AML-193 (cell line): Measurements from ENCODE around the gene RIPOR3.
"Not testable (repeated sequence)": the region's sequence is repeated elsewhere in the genome, so short reads cannot be mapped to it uniquely, and the experiment has no call there.

Source experiments
- DNase-seq, 2 experiments: peaks; one replicate each; lab custom pipeline; 2025; lab: John Stamatoyannopoulos, UW

Gene RIPOR3

DNA sequence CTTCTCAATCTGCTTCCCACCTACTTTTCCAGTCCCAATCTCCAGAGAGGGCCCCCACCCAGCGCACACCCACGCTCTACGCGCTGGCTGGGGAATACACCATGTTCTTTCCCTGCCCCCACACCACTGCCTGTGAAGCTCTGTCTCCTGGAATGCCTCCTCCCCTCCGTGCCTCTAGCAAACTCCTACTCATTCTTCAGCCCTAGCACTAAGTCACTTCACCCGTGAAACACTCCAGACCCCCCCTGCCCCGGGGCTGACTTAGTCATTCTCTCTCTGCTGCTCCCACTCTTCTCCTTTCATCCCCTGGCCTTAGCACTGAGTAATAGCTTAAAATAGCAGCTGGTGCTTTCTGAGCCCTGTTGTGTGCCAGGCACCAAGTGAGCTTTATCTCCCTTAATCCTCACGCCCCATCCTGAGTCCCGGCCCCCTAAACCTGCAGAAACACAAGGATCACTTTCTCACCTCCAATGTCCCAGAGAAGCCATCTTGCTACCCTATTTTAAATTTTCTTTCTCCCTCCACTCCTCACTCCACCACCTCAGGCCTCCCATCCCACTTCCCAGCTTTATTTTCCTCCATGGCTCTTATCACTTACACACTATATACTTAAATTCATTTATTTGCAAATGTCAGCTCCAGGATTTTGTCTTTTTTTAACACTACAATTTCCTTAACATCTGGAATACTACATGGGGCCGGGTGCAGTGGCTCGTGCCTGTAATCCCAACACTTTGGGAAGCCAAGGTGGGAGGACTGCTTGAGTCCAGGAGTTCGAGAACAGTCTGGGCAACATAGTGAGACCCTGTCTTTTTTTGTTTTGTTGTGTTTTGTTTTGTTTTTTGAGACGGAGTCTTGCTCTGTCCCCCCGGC is 33.7 kb upstream of the RIPOR3 start:
- DNase-seq: no peak

DNA sequence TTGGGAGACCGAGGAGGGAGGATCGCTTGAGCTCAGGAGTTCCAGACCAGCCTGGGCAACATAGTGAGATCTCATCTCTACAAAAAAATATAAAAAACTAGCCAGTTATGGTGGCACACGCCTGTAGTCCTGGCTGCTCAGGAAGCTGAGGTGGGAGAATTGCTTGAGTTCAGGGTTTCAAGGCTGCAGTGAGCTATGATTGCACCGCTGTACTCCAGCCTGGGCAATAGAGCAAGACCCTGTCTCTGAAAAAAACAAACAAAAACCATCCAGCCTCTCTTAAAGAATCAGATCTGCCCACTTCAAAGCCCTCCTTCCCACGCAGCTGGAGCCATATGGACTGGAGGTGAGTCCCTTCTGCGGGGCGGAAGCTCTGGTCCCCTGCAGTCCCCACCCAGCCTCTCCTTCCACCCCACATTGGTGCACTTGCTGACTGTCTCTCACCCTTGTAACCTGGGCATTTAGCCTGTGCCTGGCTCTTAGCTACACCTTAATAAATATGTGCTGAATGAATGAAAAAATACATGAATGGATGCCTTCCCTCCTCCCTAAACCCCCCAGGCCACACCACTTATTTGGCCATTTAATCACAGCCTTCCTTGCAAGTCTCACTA is 32.9 kb upstream of the RIPOR3 start:
- DNase-seq: no peak

DNA sequence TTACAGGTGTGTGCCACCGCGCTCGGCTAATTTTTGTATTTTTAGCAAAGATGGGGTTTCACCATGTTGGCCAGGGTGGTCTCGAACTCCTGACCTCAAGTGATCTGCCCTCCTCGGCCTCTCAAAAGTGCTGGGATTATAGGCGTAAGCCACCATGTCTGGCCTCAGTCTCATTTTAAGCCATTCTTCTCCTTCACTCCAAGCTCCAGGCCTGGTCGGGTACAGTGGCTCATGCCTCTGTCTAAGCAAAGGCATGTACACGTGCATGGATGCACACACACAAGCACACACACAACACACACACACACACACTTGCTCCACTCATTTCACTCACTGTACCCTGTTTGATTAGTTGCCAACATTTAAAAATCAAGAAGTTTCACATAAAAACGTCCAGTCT is 32.3 kb upstream of the RIPOR3 start:
- no peak for DNase-seq

DNA sequence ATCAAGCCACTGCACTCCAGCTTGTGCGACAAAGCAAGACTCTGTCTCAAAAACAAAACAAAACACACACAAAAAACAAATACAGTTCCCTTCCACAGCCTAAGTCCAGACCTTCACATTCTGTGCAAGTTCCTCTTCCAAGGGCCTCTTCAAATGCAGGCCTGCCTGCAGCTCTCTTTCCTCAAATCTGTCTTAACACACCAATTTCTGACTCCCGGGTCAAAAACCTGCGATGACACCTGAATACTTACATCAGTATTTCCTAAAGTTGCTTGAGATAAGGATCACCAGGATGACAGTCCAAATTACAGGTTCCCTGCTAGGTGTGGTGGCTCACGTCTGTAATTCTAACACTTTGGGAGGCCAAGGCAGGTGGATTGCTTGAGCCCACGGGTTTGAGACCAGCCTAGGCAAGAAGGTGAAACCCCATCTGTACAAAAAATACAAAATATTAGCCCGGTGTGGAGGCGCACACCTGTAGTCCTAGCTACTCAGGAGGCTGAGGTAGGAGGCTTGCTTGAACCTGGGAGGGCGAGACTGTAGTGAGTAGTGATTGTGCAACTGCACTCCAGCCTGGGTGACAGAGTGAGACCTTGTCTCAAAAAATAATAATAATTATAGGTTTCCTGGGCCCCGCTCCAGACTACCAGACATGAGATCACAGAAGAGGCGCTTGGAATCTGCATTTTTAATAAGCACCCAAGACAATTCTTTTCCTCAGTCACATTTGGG is 31.2 kb upstream of the RIPOR3 start:
- DNase-seq: no peak

DNA sequence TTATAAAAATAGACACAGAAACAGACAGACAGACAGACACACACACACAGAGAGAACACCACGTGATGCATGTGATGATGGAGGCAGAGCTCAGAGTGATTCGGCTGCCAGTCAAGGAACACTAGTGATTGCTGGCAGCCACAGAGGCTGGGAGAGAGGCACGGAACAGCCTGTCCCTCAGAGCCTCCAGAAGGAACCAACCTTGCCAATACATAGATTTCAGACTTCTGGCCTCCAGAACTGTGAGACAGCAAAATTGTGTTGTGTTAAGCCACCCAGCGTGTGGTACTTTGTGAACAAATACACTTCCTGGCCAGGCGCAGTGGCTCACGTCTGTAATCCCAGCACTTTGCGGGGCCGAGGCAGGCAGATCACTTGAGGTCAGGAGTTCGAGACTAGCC is 30.5 kb upstream of the RIPOR3 start:
- no peak for DNase-seq

DNA sequence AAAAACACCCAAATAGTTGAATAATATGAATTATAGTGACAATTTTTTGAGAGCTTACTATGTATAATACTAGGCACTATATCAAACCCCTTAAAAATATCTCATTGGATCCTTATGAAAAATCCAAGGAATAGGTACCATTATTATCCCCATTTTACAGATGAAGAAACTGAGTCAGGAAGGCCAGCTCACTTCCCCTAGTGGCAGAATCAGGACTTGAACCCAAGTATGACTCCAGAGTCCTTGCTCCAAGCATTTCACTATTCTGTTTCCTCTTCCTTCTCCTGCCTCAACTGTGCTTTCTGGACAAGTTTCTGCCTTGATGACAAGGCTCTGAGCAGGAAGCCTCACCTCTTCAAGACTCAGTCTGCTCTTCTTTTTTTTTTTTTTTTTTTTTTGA is 29.2 kb upstream of the RIPOR3 start:
- DNase-seq: no peak

DNA sequence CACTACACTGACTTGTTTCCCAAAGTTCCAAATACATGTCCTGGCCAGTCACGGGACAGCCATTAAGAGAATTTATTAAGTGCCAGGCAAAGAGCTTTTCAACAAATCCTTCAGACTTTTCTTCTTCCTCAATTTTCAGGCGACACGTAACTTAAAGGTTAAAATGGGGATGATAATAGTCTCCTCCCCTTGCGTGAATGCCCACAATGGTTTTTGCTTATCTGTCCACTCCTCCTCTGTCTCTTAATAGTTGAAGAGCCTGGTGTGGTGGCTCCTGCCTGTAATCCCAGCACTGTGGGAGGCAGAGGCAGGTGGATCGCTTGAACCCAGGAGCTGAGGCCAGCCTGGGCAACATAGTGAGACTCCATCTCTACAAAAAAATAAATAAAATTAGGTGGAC is 28.7 kb upstream of the RIPOR3 start:
- no peak for DNase-seq

DNA sequence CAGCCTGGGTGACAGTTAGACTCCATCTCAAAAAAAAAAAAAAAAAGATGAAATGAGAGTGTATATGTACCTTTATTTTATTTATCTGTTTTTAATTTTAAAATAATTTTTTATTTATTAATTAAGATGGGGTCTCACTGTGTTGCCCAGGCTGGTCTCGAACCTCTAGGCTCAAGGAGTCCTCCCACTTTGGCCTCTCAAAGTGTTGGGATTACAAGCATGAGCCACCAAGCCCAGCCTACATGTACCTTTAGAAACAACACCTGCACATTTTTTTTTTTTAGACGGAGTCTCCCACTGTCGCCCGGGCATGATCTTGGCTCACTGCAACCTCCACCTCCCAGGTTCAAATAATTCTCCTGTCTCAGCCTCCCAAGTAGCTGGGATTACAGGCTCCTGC is 28.0 kb upstream of the RIPOR3 start:
- no peak for DNase-seq

DNA sequence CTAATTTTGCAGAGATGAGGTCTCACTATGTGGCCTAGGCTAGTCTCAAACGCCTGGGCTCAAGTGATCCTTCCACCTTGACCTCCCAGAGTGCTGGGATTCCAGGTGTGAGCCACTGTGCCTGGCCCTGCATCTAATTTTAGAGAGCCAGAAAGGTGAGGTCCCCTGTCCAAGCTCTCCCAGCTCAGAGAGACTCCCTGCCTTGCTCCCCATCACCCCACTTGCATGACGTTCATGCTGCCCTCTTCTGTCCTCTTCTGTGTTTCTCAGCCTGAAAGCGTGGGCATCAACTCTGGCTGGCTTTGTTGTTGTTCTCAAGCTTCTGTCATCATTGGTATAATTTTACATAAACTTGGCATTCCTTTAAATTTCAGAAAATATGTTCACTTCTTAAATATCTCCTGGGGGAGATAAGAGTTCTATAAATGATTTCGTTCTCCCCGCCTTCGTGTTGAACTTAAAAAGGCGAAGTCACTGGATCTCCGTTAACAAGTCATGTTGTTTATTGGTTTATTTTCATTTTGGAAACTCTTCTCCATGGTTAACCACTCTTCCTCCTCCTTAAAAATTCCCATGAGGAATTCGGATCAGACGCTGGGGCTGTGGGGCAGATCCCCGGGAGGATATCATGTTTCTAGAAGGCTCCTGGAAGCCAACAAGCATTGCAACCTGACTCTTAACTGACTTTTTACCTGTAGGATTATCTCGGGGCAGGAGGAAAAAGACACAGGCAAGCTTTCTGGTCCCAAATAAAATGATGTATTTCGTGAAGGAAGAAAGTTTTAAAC is 26.8 kb upstream of the RIPOR3 start:
- DNase-seq: no peak

DNA sequence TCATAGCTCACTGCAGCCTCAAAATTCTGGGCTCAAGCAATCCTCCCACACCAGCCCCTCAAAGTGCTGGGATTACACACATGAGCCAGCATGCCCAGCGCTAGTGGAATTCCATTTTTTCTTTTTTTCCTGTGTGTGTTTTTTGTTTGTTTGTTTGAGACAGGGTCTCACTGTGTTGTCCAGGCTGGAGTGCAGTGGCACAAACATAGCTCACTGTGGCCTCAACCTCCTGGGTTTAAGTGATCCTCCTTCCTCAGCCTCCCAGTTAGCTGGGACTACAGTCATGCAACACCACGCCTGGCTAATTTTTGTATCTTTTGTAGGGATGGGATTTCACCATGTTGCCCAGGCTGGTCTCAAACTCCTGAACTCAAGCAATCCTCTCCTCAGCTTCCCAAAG is 26.0 kb upstream of the RIPOR3 start:
- no peak for DNase-seq

DNA sequence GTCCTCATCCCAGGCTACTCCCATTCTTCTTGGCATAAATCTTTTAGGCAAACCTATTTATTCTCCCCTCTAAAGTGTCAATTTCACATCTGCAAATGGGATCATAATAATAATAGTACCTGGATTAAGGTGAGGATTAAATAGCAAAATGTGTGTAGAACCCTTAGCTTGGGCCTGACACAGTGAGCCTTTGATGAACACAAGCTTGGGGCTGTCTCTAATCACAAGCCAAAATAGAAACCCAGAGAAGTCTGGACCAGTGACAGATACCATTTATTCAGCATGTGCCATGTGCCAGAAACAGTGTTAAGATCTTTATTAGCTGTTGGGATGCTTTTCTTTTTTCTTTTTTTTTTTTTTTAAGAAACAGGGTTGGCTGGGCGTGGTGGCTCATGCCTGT is 25.2 kb upstream of the RIPOR3 start:
- DNase-seq: no peak

DNA sequence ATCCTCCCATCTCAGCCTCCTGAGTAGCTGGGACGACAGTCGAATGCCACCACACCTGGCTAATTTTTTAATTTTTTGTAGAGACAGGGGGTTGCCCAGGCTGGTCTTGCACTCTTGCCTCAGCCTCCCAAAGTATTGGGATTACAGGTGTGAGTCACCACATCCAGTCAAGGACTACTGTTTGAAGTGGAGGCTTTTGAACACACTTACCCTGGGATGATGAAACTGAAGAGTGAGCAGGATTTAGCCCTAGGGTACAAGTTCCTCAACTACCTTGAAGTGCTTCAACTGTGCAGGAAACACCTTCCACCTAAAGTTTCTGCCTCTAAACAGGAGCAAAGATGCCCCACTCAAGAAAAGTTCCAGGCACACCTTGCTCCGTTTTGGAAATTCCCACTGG is 24.4 kb upstream of the RIPOR3 start:
- no peak for DNase-seq

DNA sequence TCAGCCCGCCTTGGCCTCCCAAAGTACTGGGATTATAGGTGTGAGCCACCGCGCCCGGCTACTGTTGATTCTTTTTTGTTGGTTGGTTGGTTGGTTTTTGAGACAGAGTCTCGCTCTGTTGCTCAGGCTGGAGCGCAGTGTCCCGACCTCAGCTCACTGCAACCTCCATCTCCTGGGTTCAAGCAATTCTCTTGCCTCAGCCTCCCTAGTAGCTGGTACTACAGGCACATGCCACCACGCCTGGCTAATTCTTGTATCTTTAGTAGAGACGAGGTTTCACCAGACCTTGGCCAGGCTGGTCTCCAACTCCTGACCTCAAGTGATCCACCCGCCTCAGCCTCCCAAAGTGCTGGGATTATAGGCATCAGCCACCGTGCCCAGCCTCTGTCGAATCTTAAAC is 23.1 kb upstream of the RIPOR3 start:
- DNase-seq: not testable (repeated sequence)

DNA sequence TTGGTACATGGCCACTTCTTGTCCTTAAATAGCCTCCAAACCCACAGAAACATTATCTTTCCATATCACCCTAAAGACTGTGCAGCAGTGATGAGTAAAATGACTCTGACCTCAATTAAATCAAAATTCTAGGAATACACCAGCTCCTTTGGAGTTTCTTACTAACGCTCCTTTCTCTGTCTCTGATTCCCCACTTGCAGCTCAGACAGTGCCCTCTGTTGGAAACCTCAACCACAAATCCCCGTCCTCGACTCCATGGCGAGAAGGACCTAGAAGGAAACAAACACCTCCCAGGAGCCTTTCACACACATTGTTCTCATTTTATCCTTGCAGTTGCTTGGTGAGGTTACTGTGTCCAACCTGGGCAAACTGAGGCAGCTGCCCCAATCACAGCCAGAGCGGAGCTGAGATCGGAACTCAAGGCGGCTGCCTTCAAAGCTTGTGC is 22.3 kb upstream of the RIPOR3 start:
- DNase-seq: no peak

DNA sequence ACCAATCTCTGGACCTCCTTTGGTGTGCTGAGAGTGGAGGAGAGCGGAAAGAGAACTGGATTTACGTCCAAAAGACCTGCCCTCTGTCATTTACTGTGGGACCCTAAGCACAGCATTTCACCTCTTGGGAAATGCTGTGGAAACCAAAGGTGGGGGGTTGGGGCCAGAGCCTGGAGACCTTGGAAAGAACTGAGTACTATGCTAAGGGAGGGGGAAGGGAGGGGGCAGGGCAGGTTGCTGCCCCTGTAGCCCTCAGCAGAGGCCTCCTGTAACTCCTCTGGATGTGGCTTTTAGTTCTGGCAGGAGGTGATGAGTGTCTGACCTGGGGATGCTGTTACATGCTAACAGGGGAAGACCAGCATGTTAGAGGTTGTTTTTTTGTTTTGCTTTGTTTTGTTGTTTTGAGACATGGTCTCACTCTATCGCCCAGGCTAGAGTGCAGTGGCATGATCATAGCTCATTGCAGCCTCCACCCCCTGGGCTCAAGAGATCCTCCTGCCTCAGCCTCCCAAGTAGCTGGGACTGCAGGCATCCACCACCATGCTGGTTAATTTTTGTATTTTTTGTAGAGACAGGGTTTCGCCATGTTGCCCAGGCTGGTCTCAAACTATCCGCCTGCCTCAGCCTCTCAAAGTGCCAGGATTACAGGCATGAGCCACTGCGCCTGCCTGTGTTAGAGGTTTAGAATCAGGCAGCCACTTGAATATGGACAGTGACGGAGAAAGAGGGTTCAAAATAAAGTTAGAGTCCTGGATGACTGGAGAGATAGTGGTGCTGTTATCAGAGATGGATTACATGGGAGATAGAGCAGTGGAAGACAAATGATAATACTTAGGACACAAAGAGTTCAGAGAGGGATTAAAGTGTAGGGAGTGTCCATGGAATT is 21.7 kb upstream of the RIPOR3 start:
- DNase-seq: no peak

DNA sequence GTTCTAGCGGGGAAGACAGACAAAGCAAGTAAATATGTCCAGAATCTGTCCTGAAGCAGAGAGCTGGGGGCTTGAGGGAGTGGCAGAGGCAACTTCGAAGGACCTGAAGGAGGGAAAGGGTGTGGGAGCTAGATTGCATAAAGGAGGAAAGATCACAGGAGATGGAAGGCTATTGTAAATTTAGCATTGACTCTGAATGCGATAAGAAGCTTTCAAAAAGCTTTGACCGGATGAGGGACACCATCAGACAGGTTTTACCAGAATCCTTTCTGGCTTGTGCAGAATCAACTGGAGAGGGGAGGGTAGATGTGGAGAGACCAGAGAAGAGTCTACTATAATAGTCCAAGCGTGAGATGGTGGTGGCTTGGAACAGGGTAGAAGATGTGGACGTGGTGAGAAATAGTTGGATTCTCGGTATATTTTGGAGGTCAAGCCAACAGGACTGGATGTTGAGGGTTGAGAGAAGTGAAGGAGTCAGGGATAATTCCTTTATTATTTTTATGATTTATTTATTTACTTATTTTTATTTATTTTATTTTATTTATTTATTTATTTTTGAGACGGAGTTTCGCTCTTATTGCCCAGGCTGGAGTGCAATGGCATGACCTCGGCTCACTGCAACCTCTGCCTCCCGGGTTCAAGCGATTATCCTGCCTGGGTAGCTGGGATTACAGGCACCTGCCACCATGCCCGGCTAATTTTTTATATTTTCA is 19.9 kb upstream of the RIPOR3 start:
- no peak for DNase-seq

DNA sequence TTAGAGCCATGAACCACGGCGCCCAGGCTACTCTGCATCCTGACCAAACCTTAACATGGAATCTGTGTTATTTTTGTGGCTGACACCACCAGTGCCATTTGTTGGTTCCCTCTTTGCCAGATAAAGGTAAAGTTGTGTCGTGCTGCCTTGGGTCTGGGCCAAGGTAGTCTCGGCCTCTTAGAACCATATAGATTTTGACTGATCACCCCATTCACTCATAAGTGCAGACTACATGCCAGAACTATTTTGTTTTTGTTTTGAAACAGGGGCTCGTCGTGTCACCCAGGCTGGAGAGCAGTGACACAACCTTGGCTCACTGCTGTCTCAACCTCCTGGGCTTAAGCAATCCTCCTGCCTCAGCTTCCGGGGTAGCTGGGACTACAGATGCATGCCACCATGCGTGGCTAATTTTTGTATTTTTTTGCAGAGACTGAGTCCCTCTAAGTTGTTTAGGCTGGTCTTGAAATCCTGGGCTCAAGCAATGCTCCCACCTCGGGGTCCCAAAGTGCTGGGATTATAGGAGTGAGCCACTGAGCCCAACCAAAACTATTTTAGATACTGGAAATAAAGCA is 19.2 kb upstream of the RIPOR3 start:
- DNase-seq: no peak

DNA sequence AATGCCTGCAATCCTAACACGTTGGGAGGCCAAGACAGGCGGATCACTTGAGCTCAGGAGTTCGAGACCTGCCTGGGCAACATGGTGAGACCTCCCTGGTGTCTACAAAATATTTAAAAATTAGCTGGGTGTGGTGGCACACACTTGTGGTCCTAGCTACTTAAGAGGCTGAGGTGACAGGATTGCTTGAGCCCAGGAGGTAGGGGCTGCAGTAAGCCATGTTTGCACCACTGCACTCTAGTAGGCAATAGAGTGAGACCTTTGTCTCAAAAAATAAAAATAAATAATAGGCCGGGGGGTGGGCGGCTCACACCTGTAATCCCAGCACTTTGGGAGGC is 18.3 kb upstream of the RIPOR3 start:
- DNase-seq: no peak

DNA sequence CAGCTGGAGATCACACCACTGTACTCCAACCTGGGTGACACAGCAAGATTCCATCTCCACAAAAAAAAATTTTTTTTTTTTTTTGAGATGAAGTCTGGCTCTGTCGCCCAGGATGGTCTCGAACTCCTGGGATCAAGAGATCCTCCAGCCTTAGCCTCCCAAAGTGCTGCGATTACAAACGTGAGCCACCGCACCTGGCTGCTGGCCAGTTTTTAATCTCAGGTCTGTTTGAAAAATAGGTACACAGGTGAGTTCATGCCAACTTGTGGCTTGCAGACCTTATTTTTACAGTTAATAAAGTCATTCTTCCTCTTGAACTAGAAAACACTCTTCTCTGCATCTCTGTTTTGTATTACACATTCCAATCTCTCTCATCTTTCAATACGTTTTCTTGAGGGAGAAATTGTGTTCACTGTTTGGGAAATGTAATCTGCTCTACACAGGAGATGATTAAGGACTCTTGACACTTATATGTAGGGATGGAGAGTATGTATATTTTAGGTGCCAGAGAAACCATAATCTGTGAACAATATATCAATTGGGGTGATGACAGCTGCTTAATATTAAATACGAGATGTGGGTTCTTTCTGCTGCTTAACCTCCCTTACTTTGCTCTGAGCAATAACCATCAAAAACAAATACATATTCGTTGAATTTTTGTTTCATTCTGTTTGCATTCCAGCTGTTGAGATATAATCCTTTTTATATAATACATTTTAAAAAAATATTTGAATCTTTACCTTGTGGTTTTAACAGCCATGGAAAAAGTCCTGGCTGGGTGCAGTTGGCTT is 17.7 kb upstream of the RIPOR3 start:
- no peak for DNase-seq

DNA sequence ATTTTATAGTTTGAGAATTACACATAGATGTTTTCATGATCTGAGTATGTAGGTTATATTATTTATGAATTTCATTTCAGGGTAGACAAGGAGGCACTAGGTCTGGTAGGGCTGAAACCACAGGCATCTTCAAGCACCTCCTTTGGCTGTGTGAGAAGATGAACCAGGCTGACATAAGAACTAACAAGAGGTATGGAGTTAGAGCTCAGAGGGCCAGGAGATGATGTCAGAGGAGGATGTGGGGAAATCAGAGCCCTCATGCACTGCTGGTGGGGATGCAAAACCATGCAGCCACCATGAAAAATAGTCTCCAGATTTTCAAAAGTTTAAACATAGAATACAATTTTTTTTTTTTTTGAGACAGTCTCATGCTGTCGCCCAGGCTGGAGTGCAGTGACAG is 13.6 kb upstream of the RIPOR3 start:
- DNase-seq: no peak
